ENCODE data around the gene PTRH1.
A peak's percentile ranks its signal among the peaks of the same experiment; 100 is the strongest.

PTRH1 gene

DNA sequence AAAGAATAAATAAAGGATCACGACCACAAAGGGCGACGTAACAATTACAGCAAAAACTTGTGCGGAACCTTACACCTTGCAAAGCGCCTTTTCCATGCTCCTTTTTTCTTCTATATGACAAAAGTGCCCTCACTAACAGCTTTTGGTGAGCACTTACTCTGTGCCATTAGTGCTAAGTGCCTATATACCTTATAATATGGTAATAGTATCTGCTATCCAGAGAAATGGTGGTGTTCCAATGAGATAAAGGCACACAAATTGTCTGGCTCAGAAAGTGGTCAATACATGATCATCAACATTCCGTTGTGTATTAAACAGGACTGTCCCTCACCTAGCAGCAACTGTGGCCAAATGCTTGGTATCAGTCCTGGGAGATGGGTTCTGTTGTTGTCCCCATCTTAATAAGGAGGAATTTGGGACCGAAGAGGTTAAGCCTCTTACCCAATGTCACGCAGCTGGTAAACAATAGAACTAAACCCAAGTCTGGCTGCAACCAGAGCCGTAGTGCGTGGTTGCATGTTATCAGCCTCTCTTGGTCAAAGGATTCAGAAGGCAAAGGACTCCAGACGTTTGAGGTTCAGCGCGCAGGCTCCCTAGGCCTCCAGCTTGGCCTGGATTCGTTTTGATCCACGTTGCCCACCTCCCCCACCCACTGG lies 20.2 kb upstream of the PTRH1 start:
- H3K27ac ChIP-seq: peak overlapping the region; percentile 89
- TF ChIP-seq ZFX (IDR thresholded peaks at IDR 0.05; ENCODE audit: borderline replicate concordance): no peak
- TF ChIP-seq, protein P1, sequence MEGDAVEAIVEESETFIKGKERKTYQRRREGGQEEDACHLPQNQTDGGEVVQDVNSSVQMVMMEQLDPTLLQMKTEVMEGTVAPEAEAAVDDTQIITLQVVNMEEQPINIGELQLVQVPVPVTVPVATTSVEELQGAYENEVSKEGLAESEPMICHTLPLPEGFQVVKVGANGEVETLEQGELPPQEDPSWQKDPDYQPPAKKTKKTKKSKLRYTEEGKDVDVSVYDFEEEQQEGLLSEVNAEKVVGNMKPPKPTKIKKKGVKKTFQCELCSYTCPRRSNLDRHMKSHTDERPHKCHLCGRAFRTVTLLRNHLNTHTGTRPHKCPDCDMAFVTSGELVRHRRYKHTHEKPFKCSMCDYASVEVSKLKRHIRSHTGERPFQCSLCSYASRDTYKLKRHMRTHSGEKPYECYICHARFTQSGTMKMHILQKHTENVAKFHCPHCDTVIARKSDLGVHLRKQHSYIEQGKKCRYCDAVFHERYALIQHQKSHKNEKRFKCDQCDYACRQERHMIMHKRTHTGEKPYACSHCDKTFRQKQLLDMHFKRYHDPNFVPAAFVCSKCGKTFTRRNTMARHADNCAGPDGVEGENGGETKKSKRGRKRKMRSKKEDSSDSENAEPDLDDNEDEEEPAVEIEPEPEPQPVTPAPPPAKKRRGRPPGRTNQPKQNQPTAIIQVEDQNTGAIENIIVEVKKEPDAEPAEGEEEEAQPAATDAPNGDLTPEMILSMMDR (IDR thresholded peaks at IDR 0.05): peak; percentile 19

DNA sequence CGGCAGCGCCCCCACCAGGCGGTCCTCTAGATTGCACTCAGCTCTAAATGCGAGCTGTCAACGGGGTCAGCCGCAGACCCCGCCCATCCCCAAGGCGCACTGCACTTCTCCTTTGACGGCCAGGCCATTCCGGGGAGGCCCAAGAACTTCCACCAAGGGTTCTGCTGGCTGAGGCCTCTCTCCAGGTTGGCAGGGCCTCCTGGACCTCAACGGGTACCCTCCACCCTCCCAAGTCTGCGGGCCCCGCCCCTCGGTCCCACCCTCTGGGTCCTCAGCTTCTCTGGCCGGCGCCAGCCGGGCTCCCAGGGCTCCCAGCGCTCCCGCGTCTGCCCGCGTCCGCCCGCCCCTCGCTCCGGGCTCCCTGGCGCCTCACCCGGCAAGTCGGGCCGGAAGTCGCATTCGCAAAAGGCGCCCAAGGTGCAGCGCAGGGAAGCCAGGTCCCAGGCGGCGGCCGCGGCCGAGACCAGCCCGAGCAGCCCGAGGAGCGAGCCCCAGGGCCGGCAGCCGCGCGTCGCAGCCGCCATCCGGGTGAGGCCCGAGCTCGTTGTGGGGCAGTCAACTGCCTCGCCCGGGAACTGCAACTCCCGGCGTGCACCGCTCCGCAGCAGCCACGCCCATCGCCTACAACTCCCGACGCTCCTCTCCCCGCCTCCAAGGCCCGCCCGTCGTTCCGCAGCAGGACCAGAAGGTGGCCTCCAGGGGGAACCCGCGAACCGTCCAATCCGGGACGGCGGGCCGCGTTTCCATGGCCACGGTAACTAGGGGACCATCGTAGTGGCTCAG lies 19.5 kb upstream of the PTRH1 start, which contains the start of gene TOR2A:
TSS of gene TOR2A (minus strand) at position 548 of the 783 bp plus-strand sequence. CDS start at position 524, 24 bp downstream.
- TF ChIP-seq, protein P1 (IDR thresholded peaks at IDR 0.05): peak; percentile 76
- TF ChIP-seq ZFX (IDR thresholded peaks at IDR 0.05; ENCODE audit: borderline replicate concordance): no peak
- H3K27ac ChIP-seq: peak within 1 kb of the TSS; percentile 89

DNA sequence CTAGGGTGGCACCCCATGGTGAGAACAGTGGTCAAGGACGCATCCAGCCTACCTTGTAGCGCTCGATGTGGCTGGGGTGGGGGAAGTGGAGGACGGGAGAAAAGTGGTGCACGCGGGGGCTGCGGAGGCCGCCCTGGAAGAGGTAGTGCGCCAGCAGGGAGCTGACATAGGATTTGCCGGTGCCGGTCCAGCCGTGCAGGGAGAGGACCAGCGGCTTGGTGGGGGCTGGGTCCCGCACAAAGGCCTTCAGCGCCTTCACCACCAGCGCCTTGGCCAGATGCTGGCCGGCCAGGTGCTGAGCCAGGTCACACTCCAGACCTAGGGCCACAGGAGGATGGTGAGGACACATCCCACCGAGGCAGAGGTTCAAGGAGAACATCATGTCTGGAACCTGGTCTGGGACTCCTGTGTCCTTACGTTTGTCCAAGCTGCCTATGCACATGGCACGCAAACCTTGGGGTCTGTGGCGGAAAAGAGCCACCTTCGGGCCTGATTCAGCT lies 18.8 kb upstream of the PTRH1 start:
- H3K27ac ChIP-seq: peak overlapping the region; percentile 89
- no peak for TF ChIP-seq ZFX (IDR thresholded peaks at IDR 0.05; ENCODE audit: borderline replicate concordance)
- TF ChIP-seq, protein P1 (IDR thresholded peaks at IDR 0.05): no peak; the same call in none of the 2 replicates

DNA sequence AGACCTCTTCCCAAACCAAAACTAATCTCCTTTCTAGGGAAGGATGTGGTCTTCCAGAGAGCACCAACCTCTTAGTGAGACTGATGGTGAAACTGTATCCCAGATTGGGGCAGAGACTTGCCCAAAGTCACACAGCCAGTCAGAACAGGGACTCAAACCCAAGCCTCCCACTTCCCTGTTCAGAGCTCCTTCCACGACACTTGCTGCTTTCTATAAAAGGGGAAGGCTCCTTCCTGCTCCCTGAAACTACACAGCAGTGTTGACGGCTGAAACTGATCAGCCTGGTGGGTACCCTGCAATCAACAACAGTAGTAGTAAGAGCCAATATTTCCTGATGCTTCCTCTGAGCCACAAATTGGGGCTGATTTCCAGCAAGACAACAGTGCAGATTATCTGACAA lies 18.2 kb upstream of the PTRH1 start:
- TF ChIP-seq ZFX (IDR thresholded peaks at IDR 0.05; ENCODE audit: borderline replicate concordance): no peak
- TF ChIP-seq, protein P1 (IDR thresholded peaks at IDR 0.05): no peak
- H3K27ac ChIP-seq: no peak overlapping the region

DNA sequence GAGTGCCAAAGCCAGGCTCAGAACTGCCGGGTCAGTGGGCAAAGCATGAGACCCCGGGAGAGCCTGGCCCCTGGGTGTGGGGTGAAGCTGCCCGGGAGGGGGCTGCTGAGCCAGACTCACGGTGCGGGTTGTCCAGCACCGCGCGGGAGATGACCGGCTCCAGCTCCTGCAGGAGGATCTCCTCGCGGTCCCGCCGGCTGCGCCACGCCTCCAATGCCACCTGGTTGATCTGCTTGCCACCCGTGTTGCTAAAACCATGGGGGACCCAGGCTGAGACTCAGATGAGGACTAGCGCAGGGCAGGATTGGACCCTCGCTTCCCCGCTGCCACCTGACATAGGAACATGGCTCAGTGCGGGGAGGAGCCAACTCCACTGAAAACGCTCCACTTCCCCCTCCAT lies 17.0 kb upstream of the PTRH1 start:
- TF ChIP-seq, protein P1 (IDR thresholded peaks at IDR 0.05): no peak
- TF ChIP-seq ZFX (IDR thresholded peaks at IDR 0.05; ENCODE audit: borderline replicate concordance): no peak
- no peak overlapping the region for H3K27ac ChIP-seq

DNA sequence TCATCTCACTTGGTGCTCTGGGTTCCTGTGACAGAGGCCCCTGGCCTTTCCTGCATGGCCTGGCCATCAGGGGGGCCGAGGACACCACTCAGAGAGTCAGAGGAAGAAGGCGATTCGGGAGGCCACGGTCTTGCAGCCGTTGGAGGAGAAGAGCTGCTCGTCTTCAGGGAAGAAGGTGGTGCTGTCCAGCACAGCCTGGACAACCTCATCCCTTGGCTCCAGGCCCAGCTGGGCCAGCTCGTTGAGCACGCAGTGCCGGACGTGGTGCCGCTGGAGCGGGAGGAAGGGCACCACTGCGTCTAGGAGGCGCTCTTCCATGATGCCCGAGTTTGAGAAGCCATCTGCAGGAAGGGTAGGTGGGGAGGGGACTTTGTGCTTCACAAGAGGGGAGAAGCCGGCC lies 16.5 kb upstream of the PTRH1 start:
- TF ChIP-seq ZFX (IDR thresholded peaks at IDR 0.05; ENCODE audit: borderline replicate concordance): no peak
- TF ChIP-seq, protein P1 (IDR thresholded peaks at IDR 0.05): no peak
- no peak overlapping the region for H3K27ac ChIP-seq
